Suprapubic skin (tissue), 4 donors: ENCODE results near the gene LMOD1. TPM values are rescaled to one million over a fixed set of nuclear protein-coding genes. Genes with fewer than 3 reads are reported as not detected.
A peak's percentile ranks its signal among the peaks of the same experiment; 100 is the strongest.

Experiments used
- DNase-seq, 2 donors: peaks; one replicate each; pipeline ENCODE4 v3.0.0-alpha.2; 2019; ENCODE audit warnings: low spot score in 2 of 2
- H3K27ac ChIP-seq: fragments of 200-600 bp; sonication (generic); one replicate; pipeline ENCODE4 v1.5.1; 2019
- H3K27me3 ChIP-seq: fragments of 200-600 bp; sonication (generic); one replicate; pipeline ENCODE4 v1.5.1; 2019
- H3K36me3 ChIP-seq: fragments of 200-600 bp; sonication (generic); one replicate; pipeline ENCODE4 v1.5.1; 2019
- H3K4me1 ChIP-seq: fragments of 200-600 bp; sonication (generic); one replicate; pipeline ENCODE4 v1.5.1; 2019
- H3K4me3 ChIP-seq: fragments of 200-600 bp; sonication (generic); one replicate; pipeline ENCODE4 v1.5.1; 2019; ENCODE audit warnings: mild to moderate bottlenecking
- H3K9me3 ChIP-seq: fragments of 200-600 bp; sonication (generic); one replicate; pipeline ENCODE4 v1.5.1; 2019
- EP300 ChIP-seq: sonication (generic); formaldehyde crosslinking; IDR thresholded peaks from one replicate; pipeline ENCODE4 v1.6.1; 2017; ENCODE audit warnings: antibody characterized with exemption
- POLR2A ChIP-seq, 2 donors: fragments of 450-650 bp; IDR thresholded peaks; one replicate each; pipeline ENCODE4 v1.6.1; 2017; ENCODE audit warnings: antibody characterized with exemption in 2 of 2, mild to moderate bottlenecking in 2 of 2, moderate library complexity in 2 of 2
- POLR2AphosphoS5 ChIP-seq, 3 donors: sonication (generic); formaldehyde crosslinking; IDR thresholded peaks; one replicate each; pipeline ENCODE4 v1.6.1; 2017; ENCODE audit warnings: antibody characterized with exemption in 3 of 3
- WGBS: methylation state at CpG from one replicate; pipeline ENCODE4 v1.1.5; 2018; 5-methylcytosine and 5-hydroxymethylcytosine counted together
- total RNA-seq, 4 donors: library from RNA; depleted of rRNA; stranded (reverse); fragments of >200 nt; gene quantifications; one replicate each; pipeline ENCODE4 v1.1.0, GENCODE V29; 2016
- TF ChIP-seq, protein P1 (sequence below), 2 donors: fragments of 200-600 bp in 1 of 2; fragments of 450-650 bp in 1 of 2; sonication (generic) in 1 of 2; IDR thresholded peaks; one replicate each; pipeline ENCODE4 v1.5.1; 2016 to 2019; ENCODE audit warnings: antibody characterized with exemption in 2 of 2, mild to moderate bottlenecking in 1 of 2, moderate library complexity in 1 of 2

Gene LMOD1
- total RNA-seq, 4 donors from 2014 or later: 13.0 to 29.9 (median 18.1) TPM

DNA sequence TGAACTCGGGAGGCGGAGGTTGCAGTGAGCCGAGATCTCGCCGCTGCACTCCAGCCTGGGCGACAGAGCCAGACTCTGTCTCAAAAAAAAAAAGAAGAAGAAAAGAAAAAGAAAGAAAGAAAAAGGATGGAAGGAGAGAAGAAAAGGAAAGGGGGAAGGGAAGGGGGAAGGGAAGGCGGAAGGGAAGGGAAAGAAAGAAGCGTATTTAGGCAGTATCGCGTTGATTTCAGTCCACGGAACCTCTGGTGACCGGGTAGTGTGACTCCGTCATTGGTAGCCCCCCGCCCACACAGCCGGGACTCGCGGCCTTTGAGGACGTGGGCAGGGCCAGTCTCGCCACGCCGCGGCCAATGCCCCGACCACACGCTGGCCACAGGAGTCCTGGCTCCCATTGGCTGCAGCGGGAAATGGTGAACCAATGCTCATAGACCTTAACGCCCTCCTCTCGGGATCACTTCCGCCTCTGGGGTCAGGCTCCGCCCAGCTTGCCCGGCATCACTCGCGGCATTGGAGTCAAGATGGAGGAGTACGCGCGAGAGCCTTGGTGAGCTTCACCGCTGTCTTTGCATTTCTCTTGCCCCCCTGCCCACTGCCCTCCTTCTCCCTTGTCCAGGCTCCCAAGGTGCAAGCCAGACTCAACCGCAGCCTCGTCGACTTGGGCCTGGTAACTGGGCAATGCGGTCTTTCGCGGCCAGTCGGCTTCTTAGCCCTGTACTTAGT, 8.8 kb upstream of the LMOD1 start, which contains the start of gene TIMM17A:
TSS of gene TIMM17A (plus strand) at position 495 of the 720 bp plus-strand sequence. CDS start at position 519, 24 bp downstream.
- peak within 1 kb of the TSS; percentile 95 for H3K4me3 ChIP-seq
- under 1% methylated on average over 31 of the region's 43 CpGs for WGBS
- H3K27me3 ChIP-seq: no peaks in the 10 kb centered on the region
- H3K4me1 ChIP-seq: peaks cover 22% of the 10 kb centered on the region
- no peaks in the 10 kb centered on the region for H3K9me3 ChIP-seq
- H3K36me3 ChIP-seq: peaks cover 27% of the 10 kb centered on the region
- peak within 1 kb of the TSS; percentile 88 for H3K27ac ChIP-seq
- TF ChIP-seq POLR2AphosphoS5 (IDR thresholded peaks at IDR 0.05) (peak; percentile 43 to 75 (median 74)), POLR2A (IDR thresholded peaks at IDR 0.05) (peak; percentile 11 to 90), EP300 (no peak)
- DNase-seq: peak; percentile 98

DNA sequence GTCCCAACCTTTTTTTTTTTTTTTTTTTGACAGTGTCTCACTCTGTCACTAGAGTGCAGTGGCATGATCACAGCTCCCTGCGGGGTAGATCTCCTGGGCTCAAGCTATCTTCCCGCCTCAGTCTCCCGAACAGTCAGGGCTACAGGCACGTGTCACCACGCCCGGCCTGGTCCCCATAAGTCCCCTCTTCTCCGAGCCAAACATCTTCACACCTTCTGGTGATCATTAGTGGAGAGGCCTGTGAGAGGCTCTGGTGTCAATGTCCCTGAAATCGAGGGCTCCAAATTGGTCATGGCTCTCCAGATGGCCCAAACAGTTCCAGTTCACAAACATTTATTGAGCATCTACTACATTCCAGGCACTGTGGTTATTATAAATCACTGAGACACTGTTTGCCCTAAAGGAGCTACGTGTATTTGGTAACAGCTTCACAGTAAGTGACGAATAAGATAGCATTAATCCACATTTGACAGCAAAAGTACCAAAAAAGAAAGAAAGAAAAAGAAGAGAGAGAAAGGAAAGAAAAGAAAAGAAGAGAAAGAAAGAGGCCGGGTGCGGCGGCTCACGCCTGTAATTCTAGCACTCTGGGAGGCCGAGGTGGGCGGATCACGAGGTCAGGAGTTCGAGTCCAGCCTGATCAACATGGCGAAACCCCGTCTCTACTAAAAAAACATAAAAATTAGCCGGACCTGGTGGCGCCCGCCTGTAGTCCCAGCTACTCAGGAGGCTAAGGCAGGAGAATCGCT, 8.1 kb upstream of the LMOD1 start:
- Histone ChIP-seq H3K9me3 (no peaks in the 10 kb centered on the region), H3K27ac (peak overlapping the region; percentile 88), H3K4me1 (peaks cover 22% of the 10 kb centered on the region), H3K36me3 (peaks cover 19% of the 10 kb centered on the region), H3K27me3 (no peaks in the 10 kb centered on the region), H3K4me3 (peak overlapping the region; percentile 95)
- TF ChIP-seq, protein P1, sequence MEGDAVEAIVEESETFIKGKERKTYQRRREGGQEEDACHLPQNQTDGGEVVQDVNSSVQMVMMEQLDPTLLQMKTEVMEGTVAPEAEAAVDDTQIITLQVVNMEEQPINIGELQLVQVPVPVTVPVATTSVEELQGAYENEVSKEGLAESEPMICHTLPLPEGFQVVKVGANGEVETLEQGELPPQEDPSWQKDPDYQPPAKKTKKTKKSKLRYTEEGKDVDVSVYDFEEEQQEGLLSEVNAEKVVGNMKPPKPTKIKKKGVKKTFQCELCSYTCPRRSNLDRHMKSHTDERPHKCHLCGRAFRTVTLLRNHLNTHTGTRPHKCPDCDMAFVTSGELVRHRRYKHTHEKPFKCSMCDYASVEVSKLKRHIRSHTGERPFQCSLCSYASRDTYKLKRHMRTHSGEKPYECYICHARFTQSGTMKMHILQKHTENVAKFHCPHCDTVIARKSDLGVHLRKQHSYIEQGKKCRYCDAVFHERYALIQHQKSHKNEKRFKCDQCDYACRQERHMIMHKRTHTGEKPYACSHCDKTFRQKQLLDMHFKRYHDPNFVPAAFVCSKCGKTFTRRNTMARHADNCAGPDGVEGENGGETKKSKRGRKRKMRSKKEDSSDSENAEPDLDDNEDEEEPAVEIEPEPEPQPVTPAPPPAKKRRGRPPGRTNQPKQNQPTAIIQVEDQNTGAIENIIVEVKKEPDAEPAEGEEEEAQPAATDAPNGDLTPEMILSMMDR (IDR thresholded peaks at IDR 0.05): no peak
- TF ChIP-seq POLR2AphosphoS5 (IDR thresholded peaks at IDR 0.05) (no peak), POLR2A (IDR thresholded peaks at IDR 0.05) (no peak), EP300 (no peak)
- 50% methylated on average over 24 of the region's 24 CpGs for WGBS
- DNase-seq: no peak

DNA sequence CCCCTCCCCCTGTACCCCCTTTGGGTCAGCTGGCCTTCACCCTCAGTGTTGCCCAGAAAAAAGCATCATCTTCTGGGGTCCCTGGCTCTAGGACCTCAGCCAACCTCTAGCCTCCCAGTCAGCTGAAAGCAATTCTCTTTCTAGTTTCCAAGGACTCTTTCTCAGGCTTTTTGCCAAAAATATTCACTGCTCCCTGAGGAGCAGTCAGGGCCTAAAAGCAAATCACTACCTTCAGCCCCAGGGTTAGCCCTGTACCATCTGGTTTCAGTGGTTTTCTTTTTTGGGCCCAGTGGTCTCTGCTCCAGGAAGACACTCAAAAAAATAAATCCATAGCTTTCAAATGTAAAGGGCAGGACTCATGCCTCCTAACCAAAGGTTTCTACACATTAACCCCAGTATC, 3.1 kb upstream of the LMOD1 start:
- Histone ChIP-seq H3K27me3 (peaks cover 6% of the 10 kb centered on the region), H3K36me3 (no peaks in the 10 kb centered on the region), H3K4me1 (peaks cover 14% of the 10 kb centered on the region), H3K9me3 (no peaks in the 10 kb centered on the region), H3K27ac (no peak overlapping the region), H3K4me3 (no peak overlapping the region)
- TF ChIP-seq POLR2AphosphoS5 (IDR thresholded peaks at IDR 0.05): no peak
- no peak for TF ChIP-seq POLR2A (IDR thresholded peaks at IDR 0.05)
- TF ChIP-seq, protein P1 (IDR thresholded peaks at IDR 0.05): no peak
- no peak for TF ChIP-seq EP300
- DNase-seq: no peak

DNA sequence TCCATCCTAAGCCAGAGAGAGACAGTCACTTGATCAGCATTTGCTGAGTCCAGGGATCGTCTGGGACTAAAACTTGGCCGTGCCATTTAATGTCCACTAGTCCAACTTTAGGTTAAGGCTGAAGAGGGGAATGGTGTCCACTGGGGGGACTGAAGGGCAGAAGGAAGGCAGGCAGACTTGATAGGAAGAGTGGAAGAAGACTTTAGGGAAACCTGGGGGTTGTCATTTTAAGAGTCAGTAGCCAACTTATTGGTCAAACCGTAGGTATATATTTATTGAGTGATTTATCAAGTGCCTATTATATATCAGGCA, 1.3 kb upstream of the LMOD1 start:
- H3K4me1 ChIP-seq: peaks cover 11% of the 10 kb centered on the region
- H3K27me3 ChIP-seq: peaks cover 6% of the 10 kb centered on the region
- DNase-seq: no peak
- H3K9me3 ChIP-seq: no peaks in the 10 kb centered on the region
- no peaks in the 10 kb centered on the region for H3K36me3 ChIP-seq
- H3K4me3 ChIP-seq: no peak overlapping the region
- no peak overlapping the region for H3K27ac ChIP-seq
- TF ChIP-seq, protein P1 (IDR thresholded peaks at IDR 0.05): no peak
- TF ChIP-seq POLR2AphosphoS5 (IDR thresholded peaks at IDR 0.05) (no peak), EP300 (no peak), POLR2A (IDR thresholded peaks at IDR 0.05) (no peak)
- WGBS: 60% methylated on average over 3 of the region's 3 CpGs

DNA sequence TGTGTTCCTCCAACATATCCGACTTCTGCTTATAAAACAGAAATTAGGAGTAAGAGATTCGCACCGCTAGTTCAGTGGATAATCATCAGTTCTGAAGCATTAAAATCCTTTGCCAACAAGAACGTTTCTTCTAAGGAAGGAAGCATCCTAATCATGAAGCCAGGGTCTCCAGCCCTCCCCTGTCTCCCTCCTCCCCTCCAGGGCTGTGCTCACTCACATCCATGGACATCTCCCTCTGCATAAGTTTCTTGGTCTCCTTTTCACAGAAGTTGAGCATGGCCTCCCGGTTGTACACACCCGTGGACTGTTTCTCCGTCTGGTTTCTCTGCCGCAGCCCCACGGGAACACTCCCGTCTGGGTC, 505 bp downstream of the LMOD1 start:
- H3K27ac ChIP-seq: peak overlapping the region; percentile 62
- no peak for DNase-seq
- H3K4me3 ChIP-seq: peak overlapping the region; percentile 48
- WGBS: 39% methylated on average over 10 of the region's 10 CpGs
- H3K9me3 ChIP-seq: no peaks in the 10 kb centered on the region
- peaks cover 6% of the 10 kb centered on the region for H3K27me3 ChIP-seq
- TF ChIP-seq POLR2A (IDR thresholded peaks at IDR 0.05) (no peak), EP300 (no peak), POLR2AphosphoS5 (IDR thresholded peaks at IDR 0.05) (no peak)
- H3K36me3 ChIP-seq: no peaks in the 10 kb centered on the region
- H3K4me1 ChIP-seq: peaks cover 11% of the 10 kb centered on the region

DNA sequence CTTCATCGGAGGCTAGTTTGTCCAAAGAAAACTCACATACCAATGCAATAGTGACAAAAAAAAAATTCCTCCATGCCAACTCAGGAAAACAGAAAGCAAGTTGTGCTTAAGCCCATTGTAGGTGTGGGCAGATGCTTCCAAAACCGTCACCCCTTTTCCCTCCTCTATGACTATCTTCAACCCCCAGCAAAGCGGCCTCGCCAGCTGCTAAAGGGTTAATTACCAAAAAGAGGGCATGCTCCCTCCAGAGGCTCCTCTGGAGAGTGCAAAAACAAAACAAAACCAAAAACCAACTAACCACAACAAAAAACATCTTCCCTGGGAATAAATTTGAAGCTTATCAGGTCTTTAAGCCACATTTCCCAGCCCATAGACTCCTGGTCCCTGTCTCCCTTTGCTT, 1.2 kb downstream of the LMOD1 start:
- Histone ChIP-seq H3K4me1 (peaks cover 11% of the 10 kb centered on the region), H3K27me3 (peaks cover 6% of the 10 kb centered on the region), H3K36me3 (no peaks in the 10 kb centered on the region), H3K4me3 (peak overlapping the region; percentile 48), H3K9me3 (no peaks in the 10 kb centered on the region), H3K27ac (no peak overlapping the region)
- 57% methylated on average over 4 of the region's 4 CpGs for WGBS
- DNase-seq: no peak
- TF ChIP-seq, protein P1 (IDR thresholded peaks at IDR 0.05): no peak
- TF ChIP-seq POLR2A (IDR thresholded peaks at IDR 0.05): no peak
- no peak for TF ChIP-seq EP300
- no peak for TF ChIP-seq POLR2AphosphoS5 (IDR thresholded peaks at IDR 0.05)
